PC-3 (cell line): ENCODE results near the gene SVOP. TPM values are rescaled to one million over a fixed set of nuclear protein-coding genes. Genes with fewer than 3 reads are reported as not detected.

Experiments
- ATAC-seq: fragments of 200-7000 bp; cut with Tn5 transposase; 2 replicates; pipeline ENCODE4 v1.9.1; 2020; ENCODE audit warnings: mild to moderate bottlenecking, moderate library complexity
- BruUV-seq: library from RNA; stranded (reverse); fragments of 400-500 nt; replicated peaks from 2 replicates; lab custom pipeline; 2021; lab: Mats Ljungman, UMichigan
- CTCF ChIA-PET: fragments of 300-600 bp; sonication (Branson Sonifier 250); formaldehyde crosslinking; loops from one replicate; lab custom pipeline; 2022; ENCODE audit warnings: antibody characterized with exemption; lab: Charles Lee
- POLR2A ChIA-PET: fragments of 300-600 bp; sonication (Branson Sonifier 250); formaldehyde crosslinking; loops from one replicate; lab custom pipeline; 2022; ENCODE audit warnings: antibody characterized with exemption; ENCODE audit not compliant: unreplicated experiment; lab: Charles Lee
- DNase-seq: peaks from one replicate; pipeline ENCODE4 v3.0.0-alpha.2; 2015
- H2AFZ ChIP-seq: fragments of 300-600 bp; sonication (generic); 2 replicates; pipeline ENCODE4 v1.6.0; 2016; ENCODE audit warnings: antibody characterized with exemption, low read length
- H3F3A ChIP-seq: fragments of 300-600 bp; sonication (generic); one replicate; pipeline ENCODE4 v1.6.0; 2017; ENCODE audit warnings: antibody characterized with exemption, low read length, control low read depth, mild to moderate bottlenecking; ENCODE audit not compliant: unreplicated experiment
- H3K27ac ChIP-seq: fragments of 300-600 bp; sonication (generic); 2 replicates; pipeline ENCODE4 v1.5.1; 2016; ENCODE audit warnings: mild to moderate bottlenecking, low read length
- H3K27me3 ChIP-seq: fragments of 300-600 bp; sonication (generic); 2 replicates; pipeline ENCODE4 v1.6.1; 2016; ENCODE audit warnings: low read length, mixed read lengths
- H3K36me3 ChIP-seq: fragments of 300-600 bp; sonication (generic); 2 replicates; pipeline ENCODE4 v1.6.1; 2016; ENCODE audit warnings: low read depth, mixed run types, low read length, mixed read lengths
- H3K4me1 ChIP-seq: fragments of 300-600 bp; sonication (generic); 2 replicates; pipeline ENCODE4 v1.5.1; 2016; ENCODE audit warnings: low read length; ENCODE audit not compliant: insufficient read depth
- H3K4me2 ChIP-seq: fragments of 300-600 bp; sonication (generic); 2 replicates; pipeline ENCODE4 v1.6.0; 2016; ENCODE audit warnings: low read length
- H3K4me3 ChIP-seq: fragments of 300-600 bp; sonication (generic); 2 replicates; pipeline ENCODE4 v1.5.1; 2016; ENCODE audit warnings: mild to moderate bottlenecking, low read length, mixed read lengths
- H3K79me2 ChIP-seq: fragments of 300-600 bp; sonication (generic); 2 replicates; pipeline ENCODE4 v1.6.1; 2017; ENCODE audit warnings: low read length, mixed read lengths
- H3K9ac ChIP-seq: fragments of 300-600 bp; sonication (generic); 2 replicates; pipeline ENCODE4 v1.6.0; 2016; ENCODE audit warnings: mild to moderate bottlenecking, low read length
- H3K9me2 ChIP-seq: fragments of 300-600 bp; sonication (generic); replicated peaks from 2 replicates; pipeline ENCODE4 v1.6.1; 2016; ENCODE audit warnings: mixed run types, low read length, mixed read lengths
- H3K9me3 ChIP-seq: fragments of 300-600 bp; sonication (generic); 2 replicates; pipeline ENCODE4 v1.6.1; 2016; ENCODE audit warnings: low read length, mixed read lengths
- H4K20me1 ChIP-seq: fragments of 300-600 bp; sonication (generic); 2 replicates; pipeline ENCODE4 v1.6.1; 2016; ENCODE audit warnings: low read length, mixed read lengths
- CTCF ChIP-seq: fragments of 300-600 bp; sonication (generic); conservative IDR thresholded peaks from 2 replicates; pipeline ENCODE4 v1.5.1; 2017; ENCODE audit warnings: antibody characterized with exemption, low read depth, mild to moderate bottlenecking, low read length
- EZH2 ChIP-seq: fragments of 300-600 bp; sonication (generic); IDR thresholded peaks from one replicate; pipeline ENCODE4 v1.6.1; 2017; ENCODE audit warnings: antibody characterized with exemption, mild to moderate bottlenecking, low read length; ENCODE audit not compliant: unreplicated experiment
- EZH2phosphoT487 ChIP-seq: fragments of 300-600 bp; sonication (generic); IDR thresholded peaks from 2 replicates; pipeline ENCODE4 v1.6.1; 2018; ENCODE audit warnings: mild to moderate bottlenecking, antibody characterized with exemption, low read length, borderline replicate concordance
- intact Hi-C: fragments of 100-400 bp; cut with micrococcal nuclease; formaldehyde crosslinking; loops from 2 replicates; pipeline ENCODE4 v1.9.0; 2023
- total RNA-seq: library from RNA; depleted of rRNA; stranded (reverse); fragments of >200 nt; gene quantifications from 2 replicates; pipeline ENCODE4 v1.2.3, GENCODE V29; 2014

Gene SVOP
- total RNA-seq, 1 experiment from 2014 or later, result not detected

- Histone ChIP-seq H3K27ac (no peak overlapping the region), H3K36me3 (no peaks in the 10 kb centered on the region), H2AFZ (no peak overlapping the region), H3F3A (no peaks in the 10 kb centered on the region), H3K9me3 (no peaks in the 10 kb centered on the region), H3K9me2 (no peaks in the 10 kb centered on the region), H3K4me3 (no peak overlapping the region), H3K4me2 (no peak overlapping the region), H3K4me1 (no peaks in the 10 kb centered on the region), H3K27me3 (peaks cover 35% of the 10 kb centered on the region), H3K79me2 (no peaks in the 10 kb centered on the region), H4K20me1 (no peaks in the 10 kb centered on the region), H3K9ac (no peak overlapping the region)
- TF ChIP-seq CTCF (no peak), EZH2 (no peak), EZH2phosphoT487 (no peak)
- no peak for ATAC-seq
- ChIA-PET POLR2A (no interaction called here), CTCF (interaction anchor here (0.6 kb wide), 1 partner anchor 14 kb away, joined by 3 read pairs; no protein-coding TSS in a partner anchor)
- intact Hi-C loops, result no loop called here
- DNase-seq, result no peak
- BruUV-seq, result no TSS peak
Measured at GRCh38 chr12:108964371-108965352, 56.2 kb downstream of the SVOP start.

GRCh38 chr12:108962256-108962655 lies 58.6 kb downstream of the SVOP start:
- POLR2A ChIA-PET, result no interaction called here
- no peak overlapping the region for H3K9ac ChIP-seq
- no peak overlapping the region for H3K4me3 ChIP-seq
- H4K20me1 ChIP-seq, result no peaks in the 10 kb centered on the region
- TF ChIP-seq CTCF (no peak), EZH2phosphoT487 (no peak), EZH2 (no peak)
- H3K9me3 ChIP-seq, result no peaks in the 10 kb centered on the region
- H3K27ac ChIP-seq, result no peak overlapping the region
- no peak overlapping the region for H3K4me2 ChIP-seq
- intact Hi-C loops, result no loop called here
- no peaks in the 10 kb centered on the region for H3K4me1 ChIP-seq
- DNase-seq, result no peak
- H3F3A ChIP-seq, result no peaks in the 10 kb centered on the region
- peaks cover 46% of the 10 kb centered on the region for H3K27me3 ChIP-seq
- ATAC-seq, result no peak
- H2AFZ ChIP-seq, result no peak overlapping the region
- H3K36me3 ChIP-seq, result no peaks in the 10 kb centered on the region
- BruUV-seq, result no TSS peak
- no peaks in the 10 kb centered on the region for H3K79me2 ChIP-seq
- no peaks in the 10 kb centered on the region for H3K9me2 ChIP-seq
- CTCF ChIA-PET, result no interaction called here
